Activated CD8-positive, alpha-beta memory T cell treated with anti-CD3 and anti-CD28 coated beads for 48 hours (primary cell): ENCODE data around the gene PTS.
"Not testable (repeated sequence)": the region's sequence is repeated elsewhere in the genome, so short reads cannot be mapped to it uniquely, and the experiment has no call there.

Source experiments
- DNase-seq, 3 experiments: peaks; one replicate each; pipeline ENCODE4 v3.0.0-alpha.2; 2020; ENCODE audit warnings: low read depth in 2 of 3, low spot score in 2 of 3

Gene PTS

GRCh38 chr11:112226062-112226830 is at the start of gene PTS:
Gene PTS, plus strand, starts transcription at chr11:112226428. Its CDS starts 16 bp downstream, at chr11:112226444.
- peak; percentile 63 to 75 (median 66) for DNase-seq

GRCh38 chr11:112177589-112177988 is 48.6 kb upstream of the PTS start:
- no peak for DNase-seq

GRCh38 chr11:112178428-112178827 is 47.8 kb upstream of the PTS start:
- DNase-seq: no peak

GRCh38 chr11:112178936-112179335 is 47.3 kb upstream of the PTS start:
- no peak for DNase-seq

GRCh38 chr11:112179601-112180000 is 46.6 kb upstream of the PTS start:
- no peak for DNase-seq

GRCh38 chr11:112182867-112183266 is 43.4 kb upstream of the PTS start:
- DNase-seq: no peak

GRCh38 chr11:112185883-112186282 is 40.3 kb upstream of the PTS start:
- DNase-seq: no peak

GRCh38 chr11:112186304-112186703 is 39.9 kb upstream of the PTS start:
- DNase-seq: no peak

GRCh38 chr11:112195113-112195512 is 31.1 kb upstream of the PTS start:
- not testable (repeated sequence) for DNase-seq

- no peak for DNase-seq
These were observed 30.3 kb upstream of the PTS start for GRCh38 chr11:112195951-112196351.

GRCh38 chr11:112196519-112197087 is 29.6 kb upstream of the PTS start:
- DNase-seq: no peak

GRCh38 chr11:112199101-112199500 is 27.1 kb upstream of the PTS start:
- DNase-seq: not testable (repeated sequence)

GRCh38 chr11:112200252-112200651 is 26.0 kb upstream of the PTS start:
- no peak for DNase-seq

- DNase-seq: no peak
These were observed 20.2 kb upstream of the PTS start for GRCh38 chr11:112206071-112206470.

- no peak for DNase-seq
These were observed 15.3 kb upstream of the PTS start for GRCh38 chr11:112210890-112211289.

GRCh38 chr11:112211536-112211935 is 14.7 kb upstream of the PTS start:
- no peak for DNase-seq

GRCh38 chr11:112212290-112212689 is 13.9 kb upstream of the PTS start:
- no peak for DNase-seq

GRCh38 chr11:112212710-112213109 is 13.5 kb upstream of the PTS start:
- no peak for DNase-seq

GRCh38 chr11:112213753-112214152 is 12.5 kb upstream of the PTS start:
- DNase-seq: no peak

GRCh38 chr11:112215621-112216020 is 10.6 kb upstream of the PTS start:
- no peak for DNase-seq

- DNase-seq: no peak
These were observed 9.6 kb upstream of the PTS start for GRCh38 chr11:112216561-112217105.

- no peak for DNase-seq
These were observed 6.6 kb upstream of the PTS start for GRCh38 chr11:112219476-112220232.
